Sigmoid colon (tissue), 7 donors: Measurements from ENCODE around the gene RNF166. TPM values are rescaled to one million over a fixed set of nuclear protein-coding genes. Genes with fewer than 3 reads are reported as not detected.
A peak's percentile ranks its signal among the peaks of the same experiment; 100 is the strongest.

Experiments
- DNase-seq: peaks from one replicate; pipeline ENCODE4 v3.0.0-alpha.2; 2019
- H3K27ac ChIP-seq, 4 donors: fragments of 200-600 bp; sonication (generic); one replicate each; pipeline ENCODE4 v1.5.1; 2016 to 2019; ENCODE audit warnings: mild to moderate bottlenecking in 1 of 4
- H3K27me3 ChIP-seq, 3 donors: fragments of 200-600 bp; sonication (generic); one replicate each; pipeline ENCODE4 v1.5.1; 2019; ENCODE audit warnings: mild to moderate bottlenecking in 1 of 3
- H3K36me3 ChIP-seq, 4 donors: fragments of 200-600 bp; sonication (generic); one replicate each; pipeline ENCODE4 v1.5.1; 2016 to 2019
- H3K4me1 ChIP-seq, 4 donors: fragments of 200-600 bp; sonication (generic); one replicate each; pipeline ENCODE4 v1.5.1; 2017 to 2019
- H3K4me3 ChIP-seq, 4 donors: fragments of 200-600 bp; sonication (generic); one replicate each; pipeline ENCODE4 v1.5.1; 2017 to 2019; ENCODE audit warnings: mild to moderate bottlenecking in 2 of 4, moderate library complexity in 1 of 4
- H3K9me3 ChIP-seq, 4 donors: fragments of 200-600 bp in 3 of 4; sonication (generic) in 3 of 4; one replicate each; pipeline versions ENCODE4 v1.5.1 to v1.6.1; 2013 to 2019
- CTCF ChIP-seq, 4 experiments: fragments of 450-650 bp in 3 of 4; fragments of 200-600 bp in 1 of 4; IDR thresholded peaks; one replicate each; pipeline ENCODE4 v1.5.1; 2016 to 2019; ENCODE audit warnings: antibody characterized with exemption in 4 of 4, mild to moderate bottlenecking in 3 of 4, moderate library complexity in 2 of 4
- EP300 ChIP-seq, 4 donors: sonication (generic); formaldehyde crosslinking; IDR thresholded peaks; one replicate each; pipeline ENCODE4 v1.6.1; 2017; ENCODE audit warnings: antibody characterized with exemption in 4 of 4
- POLR2A ChIP-seq, 2 donors: fragments of 450-650 bp; IDR thresholded peaks; one replicate each; pipeline ENCODE4 v1.6.1; 2016; ENCODE audit warnings: antibody characterized with exemption in 2 of 2, mild to moderate bottlenecking in 2 of 2, moderate library complexity in 2 of 2
- POLR2AphosphoS5 ChIP-seq, 4 donors: sonication (generic); formaldehyde crosslinking; IDR thresholded peaks; one replicate each; pipeline ENCODE4 v1.6.1; 2017; ENCODE audit warnings: antibody characterized with exemption in 4 of 4
- WGBS, 2 donors: extraction: QIAGEN DNeasy Blood & Tissue Kit; methylation state at CpG; one replicate each; pipeline ENCODE4 v1.1.7; 2013; 5-methylcytosine and 5-hydroxymethylcytosine counted together
- intact Hi-C: fragments of 100-400 bp; cut with DNase I; formaldehyde crosslinking; loops from one replicate; pipeline ENCODE4 v1.15.1; 2023
- polyA plus RNA-seq, 3 donors: library from polyadenylated mRNA; stranded (reverse); fragments of 200-250 nt; gene quantifications; one replicate each; pipeline ENCODE4 v1.2.3, GENCODE V29; 2013
- total RNA-seq, 4 donors: library from RNA; depleted of rRNA; stranded (reverse); fragments of >200 nt; gene quantifications; one replicate each; pipeline ENCODE4 v1.1.0, GENCODE V29; 2016
- donor health status: healthy with polysubstance abuse.
- donor health status: Bipolar disorder and iron deficiency.
- donor health status: healthy.

Gene RNF166
- total and polyA plus RNA-seq, 7 donors: 5.4 to 34.8 (median 16.9) TPM

GRCh38 chr16:88737298-88738150 lies 31.3 kb upstream of the RNF166 start:
- WGBS, 2 donors: 39 to 42% methylated on average over 54 of the region's 54 CpGs
- intact Hi-C loops: loop anchor here (5.0 kb wide), 1 partner anchor 120 kb away; the partner anchor contains the start of genes GALNS and TRAPPC2L
- no peak overlapping the region for H3K4me3 ChIP-seq

GRCh38 chr16:88736496-88736895 lies 30.3 kb upstream of the RNF166 start:
- H3K27ac ChIP-seq: no peak overlapping the region
- H3K4me1 ChIP-seq: peaks cover 0 to 10% (median 8%) of the 10 kb centered on the region in 4 donors
- DNase-seq: no peak
- WGBS, 2 donors: 96 to 98% methylated on average over 21 of the region's 21 CpGs
- no peak overlapping the region for H3K4me3 ChIP-seq
- H3K27me3 ChIP-seq: no peaks in the 10 kb centered on the region
- no peak for TF ChIP-seq POLR2A (IDR thresholded peaks at IDR 0.05)
- no peak for TF ChIP-seq CTCF (IDR thresholded peaks at IDR 0.05)
- no peak for TF ChIP-seq EP300 (IDR thresholded peaks at IDR 0.05)
- TF ChIP-seq POLR2AphosphoS5 (IDR thresholded peaks at IDR 0.05): no peak
- intact Hi-C loops: loop anchor here (5.0 kb wide), 1 partner anchor 121 kb away; the partner anchor contains the start of genes GALNS and TRAPPC2L
- no peaks in the 10 kb centered on the region for H3K9me3 ChIP-seq
- peaks cover 17 to 89% (median 62%) of the 10 kb centered on the region in 4 donors for H3K36me3 ChIP-seq

More at GRCh38 chr16:88737298-88738150, 31.3 kb upstream of the RNF166 start:
- TF ChIP-seq POLR2A (IDR thresholded peaks at IDR 0.05): no peak
- TF ChIP-seq POLR2AphosphoS5 (IDR thresholded peaks at IDR 0.05): peak in 1 of 4 donors; percentile 56
- TF ChIP-seq CTCF (IDR thresholded peaks at IDR 0.05): peak; percentile 93 to 100 (median 98)
- H3K9me3 ChIP-seq: no peaks in the 10 kb centered on the region
- peak overlapping the region in 3 of 4 donors; percentile 60 to 71 (median 65) for H3K27ac ChIP-seq
- no peaks in the 10 kb centered on the region for H3K27me3 ChIP-seq
- peaks cover 17 to 86% (median 62%) of the 10 kb centered on the region in 4 donors for H3K36me3 ChIP-seq
- peaks cover 0 to 10% (median 8%) of the 10 kb centered on the region in 4 donors for H3K4me1 ChIP-seq
- DNase-seq: peak; percentile 89

- H3K27me3 ChIP-seq: no peaks in the 10 kb centered on the region
- H3K27ac ChIP-seq: no peak overlapping the region
- no peaks in the 10 kb centered on the region for H3K9me3 ChIP-seq
- 96 to 97% methylated on average over 21 of the region's 21 CpGs for WGBS, 2 donors
- H3K36me3 ChIP-seq: peaks cover 17 to 89% (median 61%) of the 10 kb centered on the region in 4 donors
- intact Hi-C loops: loop anchor here (5.0 kb wide), 1 partner anchor 121 kb away; the partner anchor contains the start of genes GALNS and TRAPPC2L
- TF ChIP-seq POLR2A (IDR thresholded peaks at IDR 0.05): no peak
- no peak for TF ChIP-seq POLR2AphosphoS5 (IDR thresholded peaks at IDR 0.05)
- TF ChIP-seq CTCF (IDR thresholded peaks at IDR 0.05): no peak
- no peak for TF ChIP-seq EP300 (IDR thresholded peaks at IDR 0.05)
- peaks cover 0 to 10% (median 8%) of the 10 kb centered on the region in 4 donors for H3K4me1 ChIP-seq
- H3K4me3 ChIP-seq: no peak overlapping the region
- no peak for DNase-seq
Measured at GRCh38 chr16:88736088-88736487, 29.9 kb upstream of the RNF166 start.

GRCh38 chr16:88735616-88736015 lies 29.4 kb upstream of the RNF166 start:
- Histone ChIP-seq H3K36me3 (peaks cover 20 to 89% (median 62%) of the 10 kb centered on the region in 4 donors), H3K27ac (no peak overlapping the region), H3K4me3 (no peak overlapping the region), H3K9me3 (no peaks in the 10 kb centered on the region), H3K27me3 (no peaks in the 10 kb centered on the region), H3K4me1 (peaks cover 0 to 10% (median 8%) of the 10 kb centered on the region in 4 donors)
- intact Hi-C loops: loop anchor here (5.0 kb wide), 1 partner anchor 122 kb away; the partner anchor contains the start of genes GALNS and TRAPPC2L
- 88 to 93% methylated on average over 10 of the region's 10 CpGs for WGBS, 2 donors
- no peak for DNase-seq
- TF ChIP-seq POLR2A (IDR thresholded peaks at IDR 0.05): no peak
- no peak for TF ChIP-seq POLR2AphosphoS5 (IDR thresholded peaks at IDR 0.05)
- no peak for TF ChIP-seq CTCF (IDR thresholded peaks at IDR 0.05)
- no peak for TF ChIP-seq EP300 (IDR thresholded peaks at IDR 0.05)
